Gastrocnemius medialis (tissue), 4 donors: ENCODE data around the gene GRM4. TPM values are rescaled to one million over a fixed set of nuclear protein-coding genes. Genes with fewer than 3 reads are reported as not detected.
A peak's percentile ranks its signal among the peaks of the same experiment; 100 is the strongest.

Experiments
- ATAC-seq, 2 donors: fragments of 150-250 bp; one replicate each; pipeline ENCODE4 v1.9.1; 2016
- DNase-seq, 2 donors: peaks; one replicate each; pipeline ENCODE4 v3.0.0-alpha.2; 2019
- H3K27ac ChIP-seq, 4 donors: fragments of 200-600 bp; sonication (generic); 1 replicate in 1 of 4; 2 replicates in 3 of 4; pipeline ENCODE4 v1.5.1; 2016 to 2018; ENCODE audit warnings: mild to moderate bottlenecking in 2 of 4, moderate library complexity in 1 of 4
- H3K27me3 ChIP-seq, 3 donors: fragments of 200-600 bp; sonication (generic) in 2 of 3; 1 replicate in 1 of 3; 2 replicates in 2 of 3; pipeline versions ENCODE4 v1.5.1 to v1.6.0; 2016 to 2019; ENCODE audit warnings: mild to moderate bottlenecking in 1 of 3, moderate library complexity in 1 of 3
- H3K36me3 ChIP-seq, 2 donors: fragments of 200-600 bp; sonication (generic) in 1 of 2; one replicate each; pipeline ENCODE4 v1.5.1; 2017 to 2018
- H3K4me1 ChIP-seq, 2 donors: fragments of 200-600 bp; sonication (generic) in 1 of 2; one replicate each; pipeline ENCODE4 v1.5.1; 2016 to 2017; ENCODE audit warnings: mild to moderate bottlenecking in 2 of 2
- H3K4me3 ChIP-seq, 4 donors: fragments of 200-600 bp; sonication (generic) in 3 of 4; 1 replicate in 1 of 4; 2 replicates in 3 of 4; pipeline ENCODE4 v1.5.1; 2016 to 2019; ENCODE audit warnings: mild to moderate bottlenecking in 2 of 4
- H3K9me3 ChIP-seq, 3 donors: fragments of 200-600 bp; sonication (generic) in 2 of 3; 1 replicate in 1 of 3; 2 replicates in 2 of 3; pipeline ENCODE4 v1.5.1; 2016 to 2019
- POLR2A ChIP-seq, 2 donors: fragments of 450-650 bp; IDR thresholded peaks; one replicate each; pipeline ENCODE4 v1.6.1; 2017; ENCODE audit warnings: antibody characterized with exemption in 2 of 2, mild to moderate bottlenecking in 2 of 2, moderate library complexity in 2 of 2
- in situ Hi-C, 4 donors: fragments of 200-750 bp; cut with MboI; loops; one replicate each; pipeline versions ENCODE4 v1.15.0 to v1.8.0; 2017; ENCODE audit warnings: low sequenced_read_pairs in 4 of 4
- intact Hi-C: fragments of 100-400 bp; cut with DNase I; formaldehyde crosslinking; loops from one replicate; pipeline ENCODE4 v1.15.1; 2023; ENCODE audit warnings: low total_unique reads
- total RNA-seq, 4 donors: library from RNA; depleted of rRNA; stranded (reverse); fragments of >200 nt; gene quantifications; one replicate each; pipeline versions ENCODE4 v1.1.0 to v1.2.3, GENCODE V29; 2016
- TF ChIP-seq, protein P1 (sequence below), 5 experiments: fragments of 450-650 bp in 3 of 5; fragments of 200-600 bp in 2 of 5; sonication (generic) in 2 of 5; IDR thresholded peaks in 4 of 5; conservative IDR thresholded peaks in 1 of 5; 1 replicate in 4 of 5; 2 replicates in 1 of 5; pipeline ENCODE4 v1.5.1; 2016 to 2019; ENCODE audit warnings: antibody characterized with exemption in 5 of 5, mild to moderate bottlenecking in 3 of 5, moderate library complexity in 3 of 5

Gene GRM4
- total RNA-seq, 4 donors from 2014 or later = 0.03 TPM; not detected in 3

DNA sequence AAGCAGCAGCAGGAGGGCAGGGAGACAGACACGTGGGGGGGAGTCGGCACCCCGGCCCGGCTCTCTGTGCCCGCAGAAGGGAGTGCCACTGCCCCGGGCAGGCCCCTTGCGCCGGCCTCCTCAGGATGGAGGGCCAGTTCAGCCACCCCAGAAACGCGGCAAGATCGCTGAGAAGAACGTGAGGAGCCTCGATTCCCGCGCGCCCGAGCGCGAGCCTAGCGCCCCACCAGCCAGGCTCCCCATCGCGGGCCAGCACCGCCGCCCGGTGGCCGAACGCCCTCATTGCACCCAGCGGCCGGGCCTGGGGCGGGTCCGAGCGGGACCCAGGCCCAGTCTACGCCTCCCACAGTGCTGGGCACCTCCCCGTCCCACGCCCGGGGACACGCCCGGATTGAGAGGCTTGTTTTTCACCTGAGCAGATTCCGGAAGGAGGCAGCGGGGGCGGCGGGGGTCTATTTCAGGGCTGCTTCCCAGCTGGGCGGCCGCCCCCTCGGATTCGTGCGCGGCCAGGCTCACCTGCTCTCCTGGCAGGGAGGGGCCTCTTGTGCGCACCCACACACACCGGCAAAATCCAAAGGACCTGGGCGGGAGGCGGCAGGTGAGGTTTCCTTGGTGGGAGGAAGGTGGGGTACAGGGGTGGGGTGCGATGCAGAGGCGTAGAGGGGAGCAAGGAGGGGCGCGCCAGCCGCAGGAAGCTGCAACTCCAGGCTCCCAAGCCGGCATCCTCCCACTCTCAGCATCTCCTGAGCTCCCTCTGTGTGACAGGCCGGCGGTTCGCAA lies 9.0 kb upstream of the GRM4 start:
- Histone ChIP-seq H3K4me1 (peaks cover 0 to 7% of the 10 kb centered on the region in 2 donors), H3K9me3 (peaks cover 0 to 7% (median 0%) of the 10 kb centered on the region in 3 donors), H3K4me3 (peak overlapping the region in 2 of 4 donors; percentile 21 to 28), H3K27ac (no peak overlapping the region), H3K36me3 (no peaks in the 10 kb centered on the region), H3K27me3 (peaks cover 14 to 28% (median 20%) of the 10 kb centered on the region in 3 donors)
- intact Hi-C loops (loop anchor here (1.0 to 10.0 kb wide), 3 partner anchors 100 to 570 kb away; partner anchors contain the start of gene BAK1), in situ Hi-C loops (loop anchor here (5.0 to 25.0 kb wide), 4 partner anchors 98 to 393 kb away; no protein-coding TSS in a partner anchor)
- no peak for DNase-seq
- TF ChIP-seq, protein P1, sequence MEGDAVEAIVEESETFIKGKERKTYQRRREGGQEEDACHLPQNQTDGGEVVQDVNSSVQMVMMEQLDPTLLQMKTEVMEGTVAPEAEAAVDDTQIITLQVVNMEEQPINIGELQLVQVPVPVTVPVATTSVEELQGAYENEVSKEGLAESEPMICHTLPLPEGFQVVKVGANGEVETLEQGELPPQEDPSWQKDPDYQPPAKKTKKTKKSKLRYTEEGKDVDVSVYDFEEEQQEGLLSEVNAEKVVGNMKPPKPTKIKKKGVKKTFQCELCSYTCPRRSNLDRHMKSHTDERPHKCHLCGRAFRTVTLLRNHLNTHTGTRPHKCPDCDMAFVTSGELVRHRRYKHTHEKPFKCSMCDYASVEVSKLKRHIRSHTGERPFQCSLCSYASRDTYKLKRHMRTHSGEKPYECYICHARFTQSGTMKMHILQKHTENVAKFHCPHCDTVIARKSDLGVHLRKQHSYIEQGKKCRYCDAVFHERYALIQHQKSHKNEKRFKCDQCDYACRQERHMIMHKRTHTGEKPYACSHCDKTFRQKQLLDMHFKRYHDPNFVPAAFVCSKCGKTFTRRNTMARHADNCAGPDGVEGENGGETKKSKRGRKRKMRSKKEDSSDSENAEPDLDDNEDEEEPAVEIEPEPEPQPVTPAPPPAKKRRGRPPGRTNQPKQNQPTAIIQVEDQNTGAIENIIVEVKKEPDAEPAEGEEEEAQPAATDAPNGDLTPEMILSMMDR (IDR thresholded peaks at IDR 0.05 in 4 of 5, conservative IDR thresholded peaks at IDR 0.05 in 1 of 5) = peak; percentile 86 to 97 (median 90)
- TF ChIP-seq POLR2A (IDR thresholded peaks at IDR 0.05) = no peak
- ATAC-seq = peak in 1 of 2 donors; percentile 64

DNA sequence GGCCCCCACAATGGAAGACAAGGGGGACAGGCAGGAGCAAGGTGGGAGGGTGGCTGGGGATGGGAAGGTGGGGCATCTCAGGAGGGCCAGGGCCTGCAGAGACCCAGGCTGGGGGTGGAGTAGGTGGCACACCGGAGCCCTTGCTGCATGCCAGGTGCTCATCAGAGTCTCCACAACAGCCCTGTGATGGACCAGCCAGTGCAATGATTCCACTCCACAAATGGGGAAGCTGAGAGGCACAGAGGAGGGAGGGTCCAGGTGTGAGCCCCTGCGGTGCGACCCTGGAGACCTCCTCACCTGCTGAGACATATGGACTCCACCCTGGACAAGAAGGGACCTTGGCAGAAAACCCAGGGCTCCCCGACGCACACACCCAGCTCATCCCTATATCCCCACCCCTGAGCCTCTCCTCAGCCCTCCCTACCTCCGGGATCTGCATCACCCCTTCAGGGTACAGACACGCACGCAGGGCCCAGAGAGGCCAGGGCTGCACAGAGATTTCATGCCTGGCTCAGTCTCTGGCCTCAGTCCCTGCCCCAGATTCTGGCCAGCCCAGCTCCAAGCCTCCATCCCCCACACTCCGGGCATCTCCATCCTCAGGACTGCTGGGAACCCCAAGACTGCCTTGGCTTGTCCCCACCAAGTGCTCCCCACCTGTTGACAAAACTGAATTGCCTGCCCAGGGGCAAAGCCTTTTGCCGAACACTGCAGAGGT lies 7.1 kb upstream of the GRM4 start:
- in situ Hi-C loops (loop anchor here (5.0 to 25.0 kb wide), 4 partner anchors 96 to 391 kb away; no protein-coding TSS in a partner anchor), intact Hi-C loops (loop anchor here (10.0 kb wide), 1 partner anchor 568 kb away; the partner anchor contains the start of gene BAK1)
- no peaks in the 10 kb centered on the region for H3K36me3 ChIP-seq
- ATAC-seq = no peak
- H3K9me3 ChIP-seq = no peaks in the 10 kb centered on the region
- TF ChIP-seq, protein P1 (IDR thresholded peaks at IDR 0.05 in 4 of 5, conservative IDR thresholded peaks at IDR 0.05 in 1 of 5) = no peak
- no peak for TF ChIP-seq POLR2A (IDR thresholded peaks at IDR 0.05)
- H3K4me1 ChIP-seq = peaks cover 7 to 9% of the 10 kb centered on the region in 2 donors
- no peak overlapping the region for H3K27ac ChIP-seq
- DNase-seq = no peak
- H3K4me3 ChIP-seq = no peak overlapping the region
- H3K27me3 ChIP-seq = peaks cover 14 to 28% (median 20%) of the 10 kb centered on the region in 3 donors

DNA sequence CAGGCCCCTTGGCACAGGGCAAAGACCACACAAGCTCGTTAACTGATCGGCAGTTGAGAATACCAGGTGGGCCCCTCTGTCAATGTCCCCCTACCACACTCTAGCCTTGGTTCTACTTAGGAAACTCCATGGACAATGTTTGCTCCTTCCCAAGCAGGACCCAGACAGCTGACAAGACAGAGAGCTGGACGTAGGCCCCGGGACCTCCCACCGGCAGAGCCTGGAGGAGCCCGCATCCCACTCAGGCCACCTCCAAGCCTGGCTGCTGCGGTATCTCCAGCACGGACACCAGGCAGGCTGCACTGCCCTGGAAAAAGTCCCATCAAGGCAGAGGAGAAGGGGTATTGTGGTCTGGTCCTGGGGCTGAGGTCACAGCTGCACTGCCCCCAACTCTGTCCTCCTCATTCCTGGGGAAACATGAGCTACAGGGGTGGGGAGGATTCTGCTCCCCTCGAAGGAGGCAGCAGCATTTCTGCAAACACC lies 6.2 kb upstream of the GRM4 start:
- in situ Hi-C loops = loop anchor here (5.0 to 25.0 kb wide), 4 partner anchors 95 to 390 kb away; no protein-coding TSS in a partner anchor
- no peak for ATAC-seq

More for the DNA sequence above, 6.2 kb upstream of the GRM4 start:
- intact Hi-C loops = loop anchor here (10.0 kb wide), 1 partner anchor 567 kb away; the partner anchor contains the start of gene BAK1
- H3K36me3 ChIP-seq = no peaks in the 10 kb centered on the region
- no peak overlapping the region for H3K27ac ChIP-seq
- peaks cover 14 to 28% (median 20%) of the 10 kb centered on the region in 3 donors for H3K27me3 ChIP-seq
- no peak for DNase-seq
- no peaks in the 10 kb centered on the region for H3K9me3 ChIP-seq
- H3K4me1 ChIP-seq = peaks cover 11 to 13% of the 10 kb centered on the region in 2 donors
- no peak for TF ChIP-seq POLR2A (IDR thresholded peaks at IDR 0.05)
- TF ChIP-seq, protein P1 (IDR thresholded peaks at IDR 0.05 in 4 of 5, conservative IDR thresholded peaks at IDR 0.05 in 1 of 5) = no peak
- H3K4me3 ChIP-seq = no peak overlapping the region
